ENCODE results near the gene HGD. TPM values are rescaled to one million over a fixed set of nuclear protein-coding genes. Genes with fewer than 3 reads are reported as not detected.

The HGD gene
- total RNA-seq, 1 experiment from 2014 or later: 0.33 TPM

DNA sequence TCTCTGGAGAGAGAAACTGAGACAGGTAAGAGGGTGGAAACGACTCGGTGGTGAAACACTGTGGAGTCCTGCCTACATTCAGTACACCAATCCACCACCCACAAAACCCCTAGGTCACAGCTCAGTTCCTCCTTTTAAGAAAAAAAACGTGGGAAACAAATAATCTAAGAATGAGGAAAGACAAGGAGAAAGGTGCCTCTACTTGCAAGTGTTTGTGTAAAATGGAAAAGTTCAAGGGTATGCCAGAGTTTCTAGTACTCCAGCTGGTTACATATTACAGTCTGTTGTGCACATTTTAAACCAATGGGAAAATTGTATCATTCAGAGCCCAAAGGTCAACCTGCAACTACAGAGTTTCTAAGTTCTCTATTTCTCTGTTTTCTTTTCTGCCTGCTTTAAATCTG, 32.2 kb downstream of the HGD start:
- no peak overlapping the region for H2BK15ac ChIP-seq (ENCODE audit: low read depth, low read length)
- H4K8ac ChIP-seq (replicated peaks; ENCODE audit: insufficient read length, low read depth, low read length): no peak overlapping the region
- no peak overlapping the region for H3K4me2 ChIP-seq (ENCODE audit: insufficient read depth, insufficient read length, low read length)
- no peaks in the 10 kb centered on the region for H3K9me3 ChIP-seq (ENCODE audit: control insufficient read depth, low read depth, low read length)
- H4K5ac ChIP-seq (ENCODE audit: insufficient read length, low read depth, low read length): no peak overlapping the region
- no peak overlapping the region for H2BK12ac ChIP-seq (ENCODE audit: insufficient read length, low read depth, low read length)
- H3K23me2 ChIP-seq (ENCODE audit: insufficient read length, low read depth, low read length, poor library complexity, severe bottlenecking): no peaks in the 10 kb centered on the region
- no peak overlapping the region for H3T11ph ChIP-seq (ENCODE audit: low read length)
- no peak for DNase-seq
- no CpG with 5 or more reads among the region's 3 CpGs for WGBS (ENCODE audit: extremely low coverage, insufficient read length, low lambda C conversion rate)
- H3K4ac ChIP-seq (ENCODE audit: low read depth, low read length): no peak overlapping the region
- H3K9ac ChIP-seq (ENCODE audit: extremely low read depth, insufficient read length, low read length): no peak overlapping the region
- Mint-ChIP-seq H3K36me3 (ENCODE audit: insufficient read depth in 1 of 3, low read depth in 3 of 3) (no peaks in the 10 kb centered on the region), H3K4me1 (peaks cover 8 to 13% of the 10 kb centered on the region in 2 experiments), H3K27me3 (ENCODE audit: low read depth) (no peaks in the 10 kb centered on the region), H3K4me3 (no peak overlapping the region), H3K9me3 (no peaks in the 10 kb centered on the region; a peak in 1 of 5 replicates), H3K27ac (no peak overlapping the region; a peak in 1 of 7 replicates)
- H3K56ac ChIP-seq (ENCODE audit: insufficient read length, low read depth, low read length): no peak overlapping the region
- H4K91ac ChIP-seq (ENCODE audit: insufficient read length, low read depth, low read length): no peak overlapping the region
- peaks cover 2% of the 10 kb centered on the region; the same call in 1 of the 2 replicates for H3K79me2 ChIP-seq (ENCODE audit: insufficient read depth, low read length)
- H3K23ac ChIP-seq (ENCODE audit: insufficient read length, low read depth, low read length): no peak overlapping the region
- H3K18ac ChIP-seq (ENCODE audit: insufficient read length, low read depth, low read length): no peak overlapping the region
- no peak overlapping the region for H2BK5ac ChIP-seq (ENCODE audit: insufficient read length, low read length)
- H3K27ac ChIP-seq (ENCODE audit: insufficient read length, low read depth, low read length): no peak overlapping the region
- no peaks in the 10 kb centered on the region for H3K4me1 ChIP-seq (ENCODE audit: insufficient read depth, low read length)
- H2BK120ac ChIP-seq (ENCODE audit: low read depth, low read length, poor library complexity, severe bottlenecking): no peak overlapping the region
- H2AFZ ChIP-seq (ENCODE audit: low read length): no peak overlapping the region
- TF ChIP-seq, protein P1, sequence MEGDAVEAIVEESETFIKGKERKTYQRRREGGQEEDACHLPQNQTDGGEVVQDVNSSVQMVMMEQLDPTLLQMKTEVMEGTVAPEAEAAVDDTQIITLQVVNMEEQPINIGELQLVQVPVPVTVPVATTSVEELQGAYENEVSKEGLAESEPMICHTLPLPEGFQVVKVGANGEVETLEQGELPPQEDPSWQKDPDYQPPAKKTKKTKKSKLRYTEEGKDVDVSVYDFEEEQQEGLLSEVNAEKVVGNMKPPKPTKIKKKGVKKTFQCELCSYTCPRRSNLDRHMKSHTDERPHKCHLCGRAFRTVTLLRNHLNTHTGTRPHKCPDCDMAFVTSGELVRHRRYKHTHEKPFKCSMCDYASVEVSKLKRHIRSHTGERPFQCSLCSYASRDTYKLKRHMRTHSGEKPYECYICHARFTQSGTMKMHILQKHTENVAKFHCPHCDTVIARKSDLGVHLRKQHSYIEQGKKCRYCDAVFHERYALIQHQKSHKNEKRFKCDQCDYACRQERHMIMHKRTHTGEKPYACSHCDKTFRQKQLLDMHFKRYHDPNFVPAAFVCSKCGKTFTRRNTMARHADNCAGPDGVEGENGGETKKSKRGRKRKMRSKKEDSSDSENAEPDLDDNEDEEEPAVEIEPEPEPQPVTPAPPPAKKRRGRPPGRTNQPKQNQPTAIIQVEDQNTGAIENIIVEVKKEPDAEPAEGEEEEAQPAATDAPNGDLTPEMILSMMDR (conservative IDR thresholded peaks at IDR 0.05): no peak
- H2AK5ac ChIP-seq (ENCODE audit: insufficient read length, low read length): no peak overlapping the region
- no peaks in the 10 kb centered on the region for H3K27me3 ChIP-seq (ENCODE audit: insufficient read depth, low read length)
- no peak overlapping the region for H3K14ac ChIP-seq (ENCODE audit: insufficient read depth, low read length)
- H3K79me1 ChIP-seq (ENCODE audit: insufficient read depth, low read depth, low read length, poor library complexity, severe bottlenecking): no peaks in the 10 kb centered on the region
- H2BK20ac ChIP-seq (ENCODE audit: low read depth, low read length, poor library complexity, severe bottlenecking): no peak overlapping the region
- no peaks in the 10 kb centered on the region for H4K20me1 ChIP-seq (ENCODE audit: control insufficient read depth, insufficient read depth, insufficient read length)
